ENCODE data around the gene SERPINB7.

SERPINB7 gene

DNA sequence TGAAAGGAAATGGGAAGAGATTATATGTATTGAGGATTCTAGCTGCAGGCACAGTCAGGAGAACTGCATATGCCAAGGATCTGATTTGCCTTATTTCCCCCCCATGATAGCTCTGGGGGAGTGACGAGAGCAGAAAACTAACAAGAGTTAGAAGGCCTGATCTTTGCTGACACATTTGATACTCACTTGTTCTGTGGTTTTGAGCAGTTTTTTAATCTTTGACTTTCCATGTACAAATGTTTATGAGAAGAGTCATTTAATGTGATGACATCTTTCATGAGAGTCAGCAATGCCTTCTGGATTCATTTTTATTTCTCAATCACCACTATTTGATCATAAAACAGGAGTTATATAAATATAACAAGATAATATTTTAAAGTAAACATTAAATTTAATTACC lies 12.7 kb upstream of the SERPINB7 start:
- no peak for DNase-seq (ENCODE audit: extremely low read depth, low read depth)
- H3K4me3 ChIP-seq (replicated peaks; ENCODE audit: low read depth, low read length), result no peak overlapping the region
- TF ChIP-seq, protein P1, sequence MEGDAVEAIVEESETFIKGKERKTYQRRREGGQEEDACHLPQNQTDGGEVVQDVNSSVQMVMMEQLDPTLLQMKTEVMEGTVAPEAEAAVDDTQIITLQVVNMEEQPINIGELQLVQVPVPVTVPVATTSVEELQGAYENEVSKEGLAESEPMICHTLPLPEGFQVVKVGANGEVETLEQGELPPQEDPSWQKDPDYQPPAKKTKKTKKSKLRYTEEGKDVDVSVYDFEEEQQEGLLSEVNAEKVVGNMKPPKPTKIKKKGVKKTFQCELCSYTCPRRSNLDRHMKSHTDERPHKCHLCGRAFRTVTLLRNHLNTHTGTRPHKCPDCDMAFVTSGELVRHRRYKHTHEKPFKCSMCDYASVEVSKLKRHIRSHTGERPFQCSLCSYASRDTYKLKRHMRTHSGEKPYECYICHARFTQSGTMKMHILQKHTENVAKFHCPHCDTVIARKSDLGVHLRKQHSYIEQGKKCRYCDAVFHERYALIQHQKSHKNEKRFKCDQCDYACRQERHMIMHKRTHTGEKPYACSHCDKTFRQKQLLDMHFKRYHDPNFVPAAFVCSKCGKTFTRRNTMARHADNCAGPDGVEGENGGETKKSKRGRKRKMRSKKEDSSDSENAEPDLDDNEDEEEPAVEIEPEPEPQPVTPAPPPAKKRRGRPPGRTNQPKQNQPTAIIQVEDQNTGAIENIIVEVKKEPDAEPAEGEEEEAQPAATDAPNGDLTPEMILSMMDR (IDR thresholded peaks at IDR 0.05; ENCODE audit: low read depth, low read length, missing control alignments), result no peak

DNA sequence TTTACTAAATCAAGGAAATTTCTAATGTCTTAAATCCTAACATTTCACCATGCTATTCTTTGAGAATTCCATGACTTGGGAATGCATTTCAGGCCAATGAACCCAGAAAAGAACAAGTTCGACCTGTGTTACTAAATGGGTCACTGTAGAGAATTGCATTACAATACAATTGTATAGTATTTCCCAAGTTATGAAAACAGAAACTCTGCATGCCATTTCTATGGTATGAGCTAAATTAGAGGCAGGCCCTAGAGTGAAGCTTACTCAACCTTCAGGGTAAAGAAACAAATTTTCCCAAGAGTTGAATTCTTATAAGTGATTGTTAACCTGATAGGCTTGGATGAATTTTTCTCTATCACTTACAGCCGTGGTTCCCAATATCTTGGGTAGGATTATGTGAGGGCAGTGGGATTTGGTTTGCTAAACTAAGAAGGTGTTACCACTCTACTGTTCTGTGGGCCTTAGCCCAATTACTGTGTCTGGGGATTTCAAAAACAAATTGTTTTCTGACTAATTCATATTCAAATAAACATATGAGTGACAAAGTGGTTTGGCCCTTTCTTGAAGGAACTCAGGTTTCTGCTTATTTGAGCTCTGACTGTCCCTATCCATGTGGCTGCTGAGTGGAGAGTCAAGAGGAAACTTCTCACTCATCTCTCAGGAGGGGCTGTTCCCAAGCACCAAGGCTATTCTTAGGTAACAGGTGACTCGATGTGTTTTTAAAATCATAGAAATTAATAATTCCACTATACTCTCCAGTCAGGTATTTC lies 11.2 kb upstream of the SERPINB7 start:
- TF ChIP-seq, protein P1 (IDR thresholded peaks at IDR 0.05; ENCODE audit: low read depth, low read length, missing control alignments), result no peak
- no peak for DNase-seq (ENCODE audit: extremely low read depth, low read depth)

DNA sequence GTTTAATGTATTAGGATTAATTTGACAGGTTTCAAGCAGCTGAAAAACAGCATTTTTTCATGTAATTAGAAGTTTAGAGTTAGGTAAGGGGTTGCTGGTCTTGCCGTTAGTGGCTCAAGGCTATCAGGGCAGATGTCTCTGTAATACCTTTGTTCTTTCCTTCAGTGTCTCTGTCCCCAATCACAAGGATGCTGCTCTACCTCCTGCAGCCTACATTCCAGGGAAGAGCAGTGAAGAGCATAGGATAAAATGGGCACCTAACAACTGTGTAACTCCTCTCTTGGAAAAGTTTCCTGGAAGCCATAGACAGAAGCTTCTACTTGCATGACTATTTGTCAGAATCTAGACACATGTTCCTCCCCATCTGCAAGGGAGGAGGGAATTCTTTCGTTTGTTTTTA lies 9.4 kb upstream of the SERPINB7 start:
- no peak for DNase-seq (ENCODE audit: extremely low read depth, low read depth)
- TF ChIP-seq, protein P1 (IDR thresholded peaks at IDR 0.05; ENCODE audit: low read depth, low read length, missing control alignments), result no peak
- no peak overlapping the region for H3K4me3 ChIP-seq (replicated peaks; ENCODE audit: low read depth, low read length)

More for the DNA sequence above, 11.2 kb upstream of the SERPINB7 start:
- H3K4me3 ChIP-seq (replicated peaks; ENCODE audit: low read depth, low read length), result no peak overlapping the region

DNA sequence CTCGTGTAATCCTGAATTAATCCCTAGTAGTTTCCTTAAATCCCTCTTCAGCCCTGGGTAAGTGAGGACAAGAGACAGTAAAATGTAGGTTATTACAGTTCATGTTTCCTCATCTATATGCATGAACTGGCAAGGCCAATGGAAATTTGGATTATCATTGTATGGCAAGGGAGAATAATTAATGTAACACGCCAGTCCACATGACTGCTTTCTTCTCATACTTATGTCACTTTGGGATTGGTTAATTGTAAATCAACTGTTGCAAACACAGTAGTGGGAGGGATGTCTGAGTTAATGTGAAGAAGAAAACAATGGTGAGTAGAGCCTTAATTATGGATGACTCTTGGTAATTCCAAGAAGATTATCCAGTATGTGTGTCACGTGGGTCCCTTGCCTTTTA lies 1.7 kb upstream of the SERPINB7 start:
- TF ChIP-seq, protein P1 (IDR thresholded peaks at IDR 0.05; ENCODE audit: low read depth, low read length, missing control alignments), result no peak
- no peak for DNase-seq (ENCODE audit: extremely low read depth, low read depth)
- no peak overlapping the region for H3K4me3 ChIP-seq (replicated peaks; ENCODE audit: low read depth, low read length)

DNA sequence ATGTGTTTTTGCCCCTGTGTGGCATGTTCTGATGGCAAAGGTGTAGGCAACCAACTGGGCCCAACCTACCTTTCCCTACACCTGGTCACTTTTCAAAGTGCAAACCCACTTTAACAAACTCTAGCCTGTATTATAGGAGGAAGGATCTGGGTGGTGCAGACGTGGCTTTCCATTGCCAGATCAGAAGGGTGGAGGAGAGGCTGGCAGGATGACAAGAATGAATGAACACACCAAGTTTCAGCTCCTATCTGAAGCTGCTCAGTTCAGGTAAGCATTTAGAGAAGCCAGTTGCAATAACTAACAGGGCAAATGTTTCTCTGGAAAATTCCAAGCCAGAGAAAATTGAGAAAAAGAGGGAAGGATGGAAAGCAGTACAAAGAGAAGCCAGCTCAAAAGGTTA lies 707 bp upstream of the SERPINB7 start:
- no peak for DNase-seq (ENCODE audit: extremely low read depth, low read depth)
- H3K4me3 ChIP-seq (replicated peaks; ENCODE audit: low read depth, low read length), result no peak overlapping the region
- TF ChIP-seq, protein P1 (IDR thresholded peaks at IDR 0.05; ENCODE audit: low read depth, low read length, missing control alignments), result no peak

DNA sequence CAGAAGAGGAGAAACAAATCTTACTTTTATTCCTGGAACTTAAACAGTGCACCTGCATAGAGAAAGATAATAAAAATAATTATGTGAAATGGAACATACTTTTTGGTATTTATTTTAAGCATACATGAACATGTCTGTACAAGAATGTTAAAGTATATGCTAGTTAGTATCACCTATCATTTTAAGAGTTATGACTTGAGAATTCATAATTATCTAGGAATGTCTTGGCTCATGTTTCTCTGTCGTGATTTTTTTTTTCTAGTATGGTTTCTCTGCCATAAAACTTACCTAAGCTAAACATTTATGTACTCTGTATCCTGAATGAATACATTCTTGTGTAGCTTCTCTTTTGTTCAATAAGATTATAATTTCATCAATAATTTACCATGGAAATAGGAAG lies 4.2 kb downstream of the SERPINB7 start:
- DNase-seq (ENCODE audit: extremely low read depth, low read depth), result no peak
- H3K4me3 ChIP-seq (replicated peaks; ENCODE audit: low read depth, low read length), result no peak overlapping the region
- TF ChIP-seq, protein P1 (IDR thresholded peaks at IDR 0.05; ENCODE audit: low read depth, low read length, missing control alignments), result no peak

DNA sequence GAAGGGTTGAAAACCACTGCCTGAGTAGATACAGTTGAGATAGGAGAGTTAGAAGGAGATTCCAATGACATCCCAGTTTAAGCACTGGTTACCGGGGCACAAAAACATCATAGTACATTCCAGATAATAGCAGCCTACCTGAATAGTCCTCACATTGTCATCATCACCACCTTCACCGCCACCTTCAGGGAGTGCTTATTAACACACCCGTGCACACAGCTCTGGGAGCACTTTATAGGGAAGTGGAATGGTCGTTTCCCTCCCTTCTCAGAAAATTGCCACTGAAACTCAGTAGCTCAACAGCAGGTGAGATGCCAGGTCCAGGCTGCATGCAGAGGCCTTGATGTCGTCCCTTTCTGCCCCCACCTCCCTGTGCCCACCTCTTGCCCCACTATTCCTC lies 8.2 kb downstream of the SERPINB7 start:
- no peak for DNase-seq (ENCODE audit: extremely low read depth, low read depth)
- TF ChIP-seq, protein P1 (IDR thresholded peaks at IDR 0.05; ENCODE audit: low read depth, low read length, missing control alignments), result no peak
- no peak overlapping the region for H3K4me3 ChIP-seq (replicated peaks; ENCODE audit: low read depth, low read length)

Data from HFF-Myc (cell line).